ENCODE data around the gene TMEM139. TPM values are rescaled to one million over a fixed set of nuclear protein-coding genes. Genes with fewer than 3 reads are reported as not detected.

The TMEM139 gene
- total and polyA plus RNA-seq, 2 donors from 2014 or later, result 36.7 to 108 TPM

- intact Hi-C loops (cut with DNase I), result no loop called here
- Histone ChIP-seq H3K36me3 (ENCODE audit: control insufficient read depth in 2 of 3, insufficient read depth in 3 of 3, low read length in 3 of 3) (no peaks in the 10 kb centered on the region), H3K9ac (ENCODE audit: low read length in 3 of 3) (no peak overlapping the region), H3K27me3 (ENCODE audit: control insufficient read depth, insufficient read depth, low read length) (no peaks in the 10 kb centered on the region), H3K4me3 (ENCODE audit: low read length in 3 of 3) (no peak overlapping the region), H3K4me1 (ENCODE audit: control insufficient read depth in 2 of 3, insufficient read depth in 2 of 3, low read depth in 1 of 3, low read length in 3 of 3) (peaks cover 0 to 2% (median 0%) of the 10 kb centered on the region in 3 donors), H3K27ac (ENCODE audit: low read depth in 2 of 2, low read length in 2 of 2) (no peak overlapping the region), H3K9me3 (ENCODE audit: control insufficient read depth in 2 of 3, insufficient read depth in 1 of 3, low read length in 3 of 3) (no peaks in the 10 kb centered on the region)
- FAIRE-seq, result no peak
- DNase-seq, result peak in 1 of 5 donors; percentile 81
- TF ChIP-seq CTCF (IDR thresholded peaks at IDR 0.05; ENCODE audit: borderline replicate concordance, extremely low read depth, insufficient read depth), result no peak
These were observed 35.9 kb downstream of the TMEM139 start for GRCh38 chr7:143320620-143321019.

- no peak overlapping the region for H3K27ac ChIP-seq (ENCODE audit: low read depth in 2 of 2, low read length in 2 of 2)
- TF ChIP-seq CTCF (IDR thresholded peaks at IDR 0.05; ENCODE audit: borderline replicate concordance, extremely low read depth, insufficient read depth), result no peak
- no peaks in the 10 kb centered on the region for H3K9me3 ChIP-seq (ENCODE audit: control insufficient read depth in 2 of 3, insufficient read depth in 1 of 3, low read length in 3 of 3)
- H3K9ac ChIP-seq (ENCODE audit: low read length in 3 of 3), result no peak overlapping the region
- FAIRE-seq (no peak), DNase-seq (no peak)
- H3K4me3 ChIP-seq (ENCODE audit: low read length in 3 of 3), result no peak overlapping the region
- no peaks in the 10 kb centered on the region for H3K36me3 ChIP-seq (ENCODE audit: control insufficient read depth in 2 of 3, insufficient read depth in 3 of 3, low read length in 3 of 3)
- intact Hi-C loops (cut with DNase I), result no loop called here
- H3K27me3 ChIP-seq (ENCODE audit: control insufficient read depth, insufficient read depth, low read length), result no peaks in the 10 kb centered on the region
- peaks cover 0 to 2% (median 0%) of the 10 kb centered on the region in 3 donors for H3K4me1 ChIP-seq (ENCODE audit: control insufficient read depth in 2 of 3, insufficient read depth in 2 of 3, low read depth in 1 of 3, low read length in 3 of 3)
These were observed 36.5 kb downstream of the TMEM139 start for GRCh38 chr7:143321242-143321641.

- no peaks in the 10 kb centered on the region for H3K27me3 ChIP-seq (ENCODE audit: control insufficient read depth, insufficient read depth, low read length)
- intact Hi-C loops (cut with DNase I), result no loop called here
- DNase-seq, result no peak
- H3K27ac ChIP-seq (ENCODE audit: low read depth in 2 of 2, low read length in 2 of 2), result no peak overlapping the region
- H3K4me1 ChIP-seq (ENCODE audit: control insufficient read depth in 2 of 3, insufficient read depth in 2 of 3, low read depth in 1 of 3, low read length in 3 of 3), result peaks cover 0 to 2% (median 0%) of the 10 kb centered on the region in 3 donors
- H3K9ac ChIP-seq (ENCODE audit: low read length in 3 of 3), result no peak overlapping the region
- FAIRE-seq, result no peak
- TF ChIP-seq CTCF (IDR thresholded peaks at IDR 0.05; ENCODE audit: borderline replicate concordance, extremely low read depth, insufficient read depth), result peak; percentile 20
- H3K9me3 ChIP-seq (ENCODE audit: control insufficient read depth in 2 of 3, insufficient read depth in 1 of 3, low read length in 3 of 3), result no peaks in the 10 kb centered on the region
- no peaks in the 10 kb centered on the region for H3K36me3 ChIP-seq (ENCODE audit: control insufficient read depth in 2 of 3, insufficient read depth in 3 of 3, low read length in 3 of 3)
- no peak overlapping the region for H3K4me3 ChIP-seq (ENCODE audit: low read length in 3 of 3)
These were observed 37.0 kb downstream of the TMEM139 start for GRCh38 chr7:143321734-143322133.

Measured in kidney (tissue), 14 donors.